HG02763 (cell line): ENCODE results near the gene AGMO.

Experiments
- ATAC-seq: cut with Tn5 transposase; IDR thresholded peaks from one replicate; pipeline ENCODE4 v1.9.1; 2021; ENCODE audit warnings: mild to moderate bottlenecking, moderate library complexity; ENCODE audit not compliant: unreplicated experiment

Gene AGMO

DNA sequence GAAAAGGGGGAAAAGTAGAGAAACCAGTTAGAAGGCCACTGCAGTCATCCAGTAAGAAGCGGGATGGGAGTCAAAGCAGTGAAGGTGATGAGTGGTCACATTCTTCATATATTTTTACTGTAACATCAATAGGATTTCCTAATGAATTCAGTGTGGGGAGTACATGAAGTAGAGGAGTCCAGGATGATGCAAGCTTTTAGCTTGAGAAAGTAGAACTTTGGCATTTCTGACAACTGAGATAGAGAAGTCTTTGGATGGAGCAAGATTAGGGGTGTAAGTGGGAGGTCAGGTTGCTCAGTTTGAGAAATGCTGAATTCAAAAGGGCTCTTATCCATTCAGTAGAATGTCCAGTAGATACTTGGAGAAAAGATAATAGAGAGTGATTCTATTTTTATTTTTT, 395.2 kb downstream of the AGMO start:
- ATAC-seq: no peak

DNA sequence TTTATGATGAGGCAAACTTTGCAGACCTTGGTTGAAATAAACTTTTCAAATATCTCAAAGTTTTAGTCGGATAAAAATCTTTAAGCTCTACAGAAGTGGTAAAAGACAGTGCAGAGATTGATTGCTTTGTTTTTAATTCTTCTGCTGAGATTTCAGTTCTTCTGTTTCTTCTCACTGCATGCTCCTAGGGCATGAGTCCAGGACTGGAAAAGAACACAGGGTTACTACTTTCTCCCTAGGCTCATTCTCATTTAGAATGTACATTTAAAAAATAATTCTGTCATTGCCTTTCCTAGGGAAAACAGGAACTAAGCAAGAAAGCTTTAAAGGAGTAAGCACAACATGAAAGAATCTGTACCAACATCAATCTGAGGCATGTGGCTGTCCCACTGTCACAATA, 402.6 kb downstream of the AGMO start:
- ATAC-seq: no peak

GRCh38 chr7:15158141-15158810, 403.5 kb downstream of the AGMO start:
- ATAC-seq: no peak
